HG03196 (cell line): ENCODE measurements around the gene DOK6.
"Not testable (repeated sequence)": the region's sequence is repeated elsewhere in the genome, so short reads cannot be mapped to it uniquely, and the experiment has no call there.

Source experiments
- ATAC-seq: cut with Tn5 transposase; IDR thresholded peaks from one replicate; pipeline ENCODE4 v1.9.1; 2021; ENCODE audit not compliant: unreplicated experiment

The DOK6 gene

GRCh38 chr18:69790649-69791048 lies 390.0 kb downstream of the DOK6 start:
- ATAC-seq, result no peak

- ATAC-seq, result no peak
These were observed 395.1 kb downstream of the DOK6 start for GRCh38 chr18:69795791-69796190.

- ATAC-seq, result no peak
These were observed 404.3 kb downstream of the DOK6 start for GRCh38 chr18:69804776-69805501.

- ATAC-seq, result no peak
These were observed 407.7 kb downstream of the DOK6 start for GRCh38 chr18:69808399-69808798.

GRCh38 chr18:69813559-69813958 lies 412.9 kb downstream of the DOK6 start:
- no peak for ATAC-seq

- no peak for ATAC-seq
These were observed 414.2 kb downstream of the DOK6 start for GRCh38 chr18:69814861-69815385.

GRCh38 chr18:69817335-69817940 lies 416.8 kb downstream of the DOK6 start:
- ATAC-seq, result no peak

- no peak for ATAC-seq
These were observed 418.8 kb downstream of the DOK6 start for GRCh38 chr18:69819460-69819859.

- no peak for ATAC-seq
These were observed 419.9 kb downstream of the DOK6 start for GRCh38 chr18:69820538-69820937.

GRCh38 chr18:69830189-69830588 lies 429.5 kb downstream of the DOK6 start:
- ATAC-seq, result no peak

- ATAC-seq, result not testable (repeated sequence)
These were observed 434.3 kb downstream of the DOK6 start for GRCh38 chr18:69834980-69835379.

GRCh38 chr18:69838003-69838402 lies 437.3 kb downstream of the DOK6 start:
- ATAC-seq, result no peak

GRCh38 chr18:69838620-69839411 lies 438.1 kb downstream of the DOK6 start:
- ATAC-seq, result no peak

- no peak for ATAC-seq
These were observed 438.8 kb downstream of the DOK6 start for GRCh38 chr18:69839497-69839896.

- ATAC-seq, result no peak
These were observed 439.3 kb downstream of the DOK6 start for GRCh38 chr18:69840001-69840400.

GRCh38 chr18:69840445-69840844 lies 439.8 kb downstream of the DOK6 start:
- ATAC-seq, result no peak

- ATAC-seq, result no peak
These were observed 440.4 kb downstream of the DOK6 start for GRCh38 chr18:69841117-69841516.

- ATAC-seq, result no peak
These were observed 442.3 kb downstream of the DOK6 start for GRCh38 chr18:69843015-69843414.

- ATAC-seq, result no peak
These were observed 444.0 kb downstream of the DOK6 start for GRCh38 chr18:69844656-69845055.

GRCh38 chr18:69845593-69846506 lies 445.2 kb downstream of the DOK6 start:
- no peak for ATAC-seq

GRCh38 chr18:69853051-69853450 lies 452.4 kb downstream of the DOK6 start:
- ATAC-seq, result no peak
